Measurements from ENCODE around the gene MAP3K12. TPM values are rescaled to one million over a fixed set of nuclear protein-coding genes. Genes with fewer than 3 reads are reported as not detected.

The MAP3K12 gene
- total and polyA plus RNA-seq, 2 donors from 2014 or later, result 15.2 to 21.8 TPM

GRCh38 chr12:53479331-53479730, 19.9 kb downstream of the MAP3K12 start:
- intact Hi-C loops (cut with DNase I), result no loop called here
- TF ChIP-seq CTCF (IDR thresholded peaks at IDR 0.05; ENCODE audit: borderline replicate concordance, extremely low read depth, insufficient read depth), result no peak
- H3K27me3 ChIP-seq (ENCODE audit: control insufficient read depth, insufficient read depth, low read length), result no peaks in the 10 kb centered on the region
- H3K9me3 ChIP-seq (ENCODE audit: control insufficient read depth in 2 of 3, insufficient read depth in 1 of 3, low read length in 3 of 3), result no peaks in the 10 kb centered on the region
- H3K36me3 ChIP-seq (ENCODE audit: control insufficient read depth in 2 of 3, insufficient read depth in 3 of 3, low read length in 3 of 3), result peaks cover 17 to 69% (median 36%) of the 10 kb centered on the region in 3 donors
- H3K9ac ChIP-seq (ENCODE audit: low read length in 3 of 3), result no peak overlapping the region
- no peak for DNase-seq
- no peak for FAIRE-seq
- no peak overlapping the region for H3K4me3 ChIP-seq (ENCODE audit: low read length in 3 of 3)
- no peak overlapping the region for H3K27ac ChIP-seq (ENCODE audit: low read depth in 2 of 2, low read length in 2 of 2)
- H3K4me1 ChIP-seq (ENCODE audit: control insufficient read depth in 2 of 3, insufficient read depth in 2 of 3, low read depth in 1 of 3, low read length in 3 of 3), result peaks cover 0 to 19% (median 12%) of the 10 kb centered on the region in 3 donors

GRCh38 chr12:53478865-53479264, 20.4 kb downstream of the MAP3K12 start:
- TF ChIP-seq CTCF (IDR thresholded peaks at IDR 0.05; ENCODE audit: borderline replicate concordance, extremely low read depth, insufficient read depth), result no peak
- Histone ChIP-seq H3K9me3 (ENCODE audit: control insufficient read depth in 2 of 3, insufficient read depth in 1 of 3, low read length in 3 of 3) (no peaks in the 10 kb centered on the region), H3K27me3 (ENCODE audit: control insufficient read depth, insufficient read depth, low read length) (no peaks in the 10 kb centered on the region), H3K4me1 (ENCODE audit: control insufficient read depth in 2 of 3, insufficient read depth in 2 of 3, low read depth in 1 of 3, low read length in 3 of 3) (peaks cover 0 to 23% (median 15%) of the 10 kb centered on the region in 3 donors), H3K9ac (ENCODE audit: low read length in 3 of 3) (no peak overlapping the region), H3K27ac (ENCODE audit: low read depth in 2 of 2, low read length in 2 of 2) (no peak overlapping the region), H3K4me3 (ENCODE audit: low read length in 3 of 3) (no peak overlapping the region), H3K36me3 (ENCODE audit: control insufficient read depth in 2 of 3, insufficient read depth in 3 of 3, low read length in 3 of 3) (peaks cover 20 to 71% (median 39%) of the 10 kb centered on the region in 3 donors)
- DNase-seq, result no peak
- FAIRE-seq, result no peak
- intact Hi-C loops (cut with DNase I), result no loop called here

- intact Hi-C loops (cut with DNase I), result no loop called here
- no peak overlapping the region for H3K9ac ChIP-seq (ENCODE audit: low read length in 3 of 3)
- no peak overlapping the region for H3K27ac ChIP-seq (ENCODE audit: low read depth in 2 of 2, low read length in 2 of 2)
- no peaks in the 10 kb centered on the region for H3K27me3 ChIP-seq (ENCODE audit: control insufficient read depth, insufficient read depth, low read length)
- no peak for TF ChIP-seq CTCF (IDR thresholded peaks at IDR 0.05; ENCODE audit: borderline replicate concordance, extremely low read depth, insufficient read depth)
- FAIRE-seq, result no peak
- no peak for DNase-seq
- H3K4me1 ChIP-seq (ENCODE audit: control insufficient read depth in 2 of 3, insufficient read depth in 2 of 3, low read depth in 1 of 3, low read length in 3 of 3), result peaks cover 3 to 38% (median 22%) of the 10 kb centered on the region in 3 donors
- no peaks in the 10 kb centered on the region for H3K9me3 ChIP-seq (ENCODE audit: control insufficient read depth in 2 of 3, insufficient read depth in 1 of 3, low read length in 3 of 3)
- H3K4me3 ChIP-seq (ENCODE audit: low read length in 3 of 3), result no peak overlapping the region
- H3K36me3 ChIP-seq (ENCODE audit: control insufficient read depth in 2 of 3, insufficient read depth in 3 of 3, low read length in 3 of 3), result peaks cover 31 to 87% (median 45%) of the 10 kb centered on the region in 3 donors
These were observed 22.5 kb downstream of the MAP3K12 start for GRCh38 chr12:53476769-53477209.

GRCh38 chr12:53474819-53475218, 24.4 kb downstream of the MAP3K12 start:
- H3K9me3 ChIP-seq (ENCODE audit: control insufficient read depth in 2 of 3, insufficient read depth in 1 of 3, low read length in 3 of 3), result no peaks in the 10 kb centered on the region
- H3K27ac ChIP-seq (ENCODE audit: low read depth in 2 of 2, low read length in 2 of 2), result peak overlapping the region; percentile 20 to 38
- intact Hi-C loops (cut with DNase I), result no loop called here
- peaks cover 31 to 79% (median 44%) of the 10 kb centered on the region in 3 donors for H3K36me3 ChIP-seq (ENCODE audit: control insufficient read depth in 2 of 3, insufficient read depth in 3 of 3, low read length in 3 of 3)
- DNase-seq (no peak), FAIRE-seq (no peak)
- no peaks in the 10 kb centered on the region for H3K27me3 ChIP-seq (ENCODE audit: control insufficient read depth, insufficient read depth, low read length)
- H3K9ac ChIP-seq (ENCODE audit: low read length in 3 of 3), result no peak overlapping the region
- no peak for TF ChIP-seq CTCF (IDR thresholded peaks at IDR 0.05; ENCODE audit: borderline replicate concordance, extremely low read depth, insufficient read depth)
- H3K4me1 ChIP-seq (ENCODE audit: control insufficient read depth in 2 of 3, insufficient read depth in 2 of 3, low read depth in 1 of 3, low read length in 3 of 3), result peaks cover 3 to 38% (median 22%) of the 10 kb centered on the region in 3 donors
- H3K4me3 ChIP-seq (ENCODE audit: low read length in 3 of 3), result peak overlapping the region in 1 of 3 donors; percentile 6

All from kidney (tissue), 14 donors.